Measurements from ENCODE around the gene WDR77.

The WDR77 gene

GRCh38 chr1:111487133-111487532, 38.1 kb upstream of the WDR77 start:
- no peak for DNase-seq (ENCODE audit: low spot score)
- TF ChIP-seq CTCF (IDR thresholded peaks at IDR 0.05; ENCODE audit: extremely low read depth, missing control alignments) = no peak

- no peak for DNase-seq (ENCODE audit: low spot score)
- TF ChIP-seq CTCF (IDR thresholded peaks at IDR 0.05; ENCODE audit: extremely low read depth, missing control alignments) = no peak
These were observed 37.4 kb upstream of the WDR77 start for GRCh38 chr1:111486431-111486830.

- TF ChIP-seq CTCF (IDR thresholded peaks at IDR 0.05; ENCODE audit: extremely low read depth, missing control alignments) = no peak
These were observed 35.5 kb upstream of the WDR77 start for GRCh38 chr1:111484391-111485026.

GRCh38 chr1:111483876-111484275, 34.8 kb upstream of the WDR77 start:
- no peak for TF ChIP-seq CTCF (IDR thresholded peaks at IDR 0.05; ENCODE audit: extremely low read depth, missing control alignments)
- DNase-seq (ENCODE audit: low spot score) = no peak

More at GRCh38 chr1:111484391-111485026, 35.5 kb upstream of the WDR77 start:
- DNase-seq (ENCODE audit: low spot score) = no peak

GRCh38 chr1:111483166-111483565, 34.1 kb upstream of the WDR77 start:
- TF ChIP-seq CTCF (IDR thresholded peaks at IDR 0.05; ENCODE audit: extremely low read depth, missing control alignments) = no peak

GRCh38 chr1:111481387-111482221, 32.5 kb upstream of the WDR77 start:
- DNase-seq (ENCODE audit: low spot score) = peak; percentile 69

More at GRCh38 chr1:111483166-111483565, 34.1 kb upstream of the WDR77 start:
- DNase-seq (ENCODE audit: low spot score) = no peak

More at GRCh38 chr1:111481387-111482221, 32.5 kb upstream of the WDR77 start:
- peak; percentile 87 for TF ChIP-seq CTCF (IDR thresholded peaks at IDR 0.05; ENCODE audit: extremely low read depth, missing control alignments)
